ENCODE results near the gene NFATC2IP. TPM values are rescaled to one million over a fixed set of nuclear protein-coding genes. Genes with fewer than 3 reads are reported as not detected.
A peak's percentile ranks its signal among the peaks of the same experiment; 100 is the strongest.

The NFATC2IP gene
- total and polyA plus RNA-seq, 2 of the 13 experiments (the other 11 are each of a cell fraction or from before 2014, with no cell fraction given): 32.1 to 48.5 TPM

- Histone ChIP-seq H2AFZ (ENCODE audit: low read length) (no peak overlapping the region), H3K4me1 (ENCODE audit: insufficient read depth, low read length) (peaks cover 4% of the 10 kb centered on the region), H3K36me3 (replicated peaks in 1 of 2; ENCODE audit: control insufficient read depth in 1 of 2, insufficient read depth in 2 of 2, low read length in 2 of 2) (peaks cover 23 to 55% of the 10 kb centered on the region in 2 experiments), H3K4me2 (ENCODE audit: low read depth, low read length) (no peak overlapping the region), H3K4me3 (replicated peaks in 1 of 3; ENCODE audit: insufficient read depth in 1 of 3, low read depth in 2 of 3, low read length in 3 of 3) (no peak overlapping the region), H3K27me3 (ENCODE audit: control insufficient read depth in 1 of 2, insufficient read depth in 2 of 2, low read length in 2 of 2) (no peaks in the 10 kb centered on the region), H3K9ac (ENCODE audit: insufficient read depth, low read depth, low read length) (no peak overlapping the region), H3K27ac (ENCODE audit: extremely low read length, insufficient read depth, low read length) (no peak overlapping the region), H3K79me2 (ENCODE audit: insufficient read depth, low read length) (no peaks in the 10 kb centered on the region), H4K20me1 (ENCODE audit: insufficient read depth, low read length) (no peaks in the 10 kb centered on the region; the same call in 1 of the 2 replicates), H3K9me3 (ENCODE audit: low read length) (no peaks in the 10 kb centered on the region)
- FAIRE-seq (no peak), DNase-seq (ENCODE audit: low spot score) (peak; percentile 38), ATAC-seq (peak; percentile 43)
- no TSS peak for BruUV-seq (replicated peaks)
- in situ Hi-C loops (cut with HindIII; ENCODE audit: extremely low pct_ligation_motif_present, low pct_unique_long_range_greater_than_20kb): no loop called here
- intact Hi-C loops (cut with micrococcal nuclease; ENCODE audit: unreplicated experiment): no loop called here
- 96% methylated on average over 9 of the region's 12 CpGs for WGBS (ENCODE audit: low lambda C conversion rate)
- ChIA-PET CTCF (ENCODE audit: low intra/inter-chr PET ratio, low total read pairs) (interaction anchor here (0.6 kb wide), 1 partner anchor 35 kb away, joined by 3 read pairs; no protein-coding TSS in a partner anchor), POLR2A (no interaction called here)
- TF ChIP-seq ZBTB46 (CRISPR knock-in tag; IDR thresholded peaks at IDR 0.05; ENCODE audit: borderline replicate concordance) (no peak), ZXDC (CRISPR knock-in tag; IDR thresholded peaks at IDR 0.05) (no peak), SMC3 (IDR thresholded peaks at IDR 0.05; ENCODE audit: low read length) (peak; percentile 24; the same call in 1 of the 2 replicates), HNRNPLL (IDR thresholded peaks at IDR 0.05; ENCODE audit: low read depth, low read length, poor library complexity, severe bottlenecking) (peak; percentile 14), ZNF574 (CRISPR knock-in tag; IDR thresholded peaks at IDR 0.05) (peak; percentile 36; the same call in 1 of the 2 replicates), ATF3 (CRISPR knock-in tag; IDR thresholded peaks at IDR 0.05) (no peak), MYC (CRISPR knock-in tag; IDR thresholded peaks at IDR 0.05; ENCODE audit: borderline replicate concordance) (0 out of 2 replicates have a peak, but pooled peaks have one; percentile 25), SETDB1 (CRISPR knock-in tag; IDR thresholded peaks at IDR 0.05; ENCODE audit: borderline replicate concordance) (peak; percentile 70; the same call in 1 of the 2 replicates), CTCF (CRISPR knock-in tag; IDR thresholded peaks at IDR 0.05) (peak; percentile 82), XRCC5 (optimal IDR thresholded peaks at IDR 0.05; ENCODE audit: low read length) (peak; percentile 97), ZNF740 (CRISPR knock-in tag; IDR thresholded peaks at IDR 0.05) (no peak), ZNF788 (CRISPR knock-in tag; IDR thresholded peaks at IDR 0.05; ENCODE audit: borderline replicate concordance) (0 out of 2 replicates have a peak, but pooled peaks have one; percentile 27), NAIF1 (CRISPR knock-in tag; IDR thresholded peaks at IDR 0.05; ENCODE audit: borderline replicate concordance) (no peak), TAF1 (CRISPR knock-in tag; IDR thresholded peaks at IDR 0.05) (0 out of 2 replicates have a peak, but pooled peaks have one; percentile 13)
Observed at GRCh38 chr16:28981517-28981916, 30.8 kb downstream of the NFATC2IP start.

Data from HepG2 (cell line).